Gastrocnemius medialis (tissue), 4 donors: ENCODE results near the gene IQSEC1. TPM values are rescaled to one million over a fixed set of nuclear protein-coding genes. Genes with fewer than 3 reads are reported as not detected.

Source experiments
- ATAC-seq, 2 donors: fragments of 150-250 bp; one replicate each; pipeline ENCODE4 v1.9.1; 2016
- DNase-seq, 2 donors: peaks; one replicate each; pipeline ENCODE4 v3.0.0-alpha.2; 2019
- H3K27ac ChIP-seq, 4 donors: fragments of 200-600 bp; sonication (generic); 1 replicate in 1 of 4; 2 replicates in 3 of 4; pipeline ENCODE4 v1.5.1; 2016 to 2018; ENCODE audit warnings: mild to moderate bottlenecking in 2 of 4, moderate library complexity in 1 of 4
- H3K27me3 ChIP-seq, 3 donors: fragments of 200-600 bp; sonication (generic) in 2 of 3; 1 replicate in 1 of 3; 2 replicates in 2 of 3; pipeline versions ENCODE4 v1.5.1 to v1.6.0; 2016 to 2019; ENCODE audit warnings: mild to moderate bottlenecking in 1 of 3, moderate library complexity in 1 of 3
- H3K36me3 ChIP-seq, 2 donors: fragments of 200-600 bp; sonication (generic) in 1 of 2; one replicate each; pipeline ENCODE4 v1.5.1; 2017 to 2018
- H3K4me1 ChIP-seq, 2 donors: fragments of 200-600 bp; sonication (generic) in 1 of 2; one replicate each; pipeline ENCODE4 v1.5.1; 2016 to 2017; ENCODE audit warnings: mild to moderate bottlenecking in 2 of 2
- H3K4me3 ChIP-seq, 4 donors: fragments of 200-600 bp; sonication (generic) in 3 of 4; 1 replicate in 1 of 4; 2 replicates in 3 of 4; pipeline ENCODE4 v1.5.1; 2016 to 2019; ENCODE audit warnings: mild to moderate bottlenecking in 2 of 4
- H3K9me3 ChIP-seq, 3 donors: fragments of 200-600 bp; sonication (generic) in 2 of 3; 1 replicate in 1 of 3; 2 replicates in 2 of 3; pipeline ENCODE4 v1.5.1; 2016 to 2019
- CTCF ChIP-seq, 5 experiments: fragments of 450-650 bp in 3 of 5; fragments of 200-600 bp in 2 of 5; sonication (generic) in 2 of 5; IDR thresholded peaks in 4 of 5; conservative IDR thresholded peaks in 1 of 5; 1 replicate in 4 of 5; 2 replicates in 1 of 5; pipeline ENCODE4 v1.5.1; 2016 to 2019; ENCODE audit warnings: antibody characterized with exemption in 5 of 5, mild to moderate bottlenecking in 3 of 5, moderate library complexity in 3 of 5
- POLR2A ChIP-seq, 2 donors: fragments of 450-650 bp; IDR thresholded peaks; one replicate each; pipeline ENCODE4 v1.6.1; 2017; ENCODE audit warnings: antibody characterized with exemption in 2 of 2, mild to moderate bottlenecking in 2 of 2, moderate library complexity in 2 of 2
- in situ Hi-C, 4 donors: fragments of 200-750 bp; cut with MboI; loops; one replicate each; pipeline versions ENCODE4 v1.15.0 to v1.8.0; 2017; ENCODE audit warnings: low sequenced_read_pairs in 4 of 4
- intact Hi-C: fragments of 100-400 bp; cut with DNase I; formaldehyde crosslinking; loops from one replicate; pipeline ENCODE4 v1.15.1; 2023; ENCODE audit warnings: low total_unique reads
- total RNA-seq, 4 donors: library from RNA; depleted of rRNA; stranded (reverse); fragments of >200 nt; gene quantifications; one replicate each; pipeline versions ENCODE4 v1.1.0 to v1.2.3, GENCODE V29; 2016

The IQSEC1 gene
- total RNA-seq, 4 donors from 2014 or later: 15.2 to 31.3 (median 28.0) TPM

- H3K9me3 ChIP-seq: no peaks in the 10 kb centered on the region
- TF ChIP-seq CTCF (IDR thresholded peaks at IDR 0.05 in 4 of 5, conservative IDR thresholded peaks at IDR 0.05 in 1 of 5) (no peak), POLR2A (IDR thresholded peaks at IDR 0.05) (no peak)
- DNase-seq: no peak
- intact Hi-C loops: no loop called here
- H3K4me1 ChIP-seq: peaks cover 63 to 65% of the 10 kb centered on the region in 2 donors
- H3K27me3 ChIP-seq: no peaks in the 10 kb centered on the region
- H3K4me3 ChIP-seq: no peak overlapping the region
- H3K27ac ChIP-seq: peak overlapping the region; percentile 83 to 89 (median 84)
- H3K36me3 ChIP-seq: peaks cover 0 to 14% of the 10 kb centered on the region in 2 donors
- peak in 1 of 2 donors; percentile 1 for ATAC-seq
- in situ Hi-C loops: loop anchor here in 2 of 4 donors (10.0 kb wide), 1 partner anchor 51 kb away; no protein-coding TSS in a partner anchor
These were observed 139.3 kb downstream of the IQSEC1 start for GRCh38 chr3:12933901-12934300.

GRCh38 chr3:12932754-12933153, 140.5 kb downstream of the IQSEC1 start:
- ATAC-seq (no peak), DNase-seq (no peak)
- no peak for TF ChIP-seq CTCF (IDR thresholded peaks at IDR 0.05 in 4 of 5, conservative IDR thresholded peaks at IDR 0.05 in 1 of 5)
- no peak for TF ChIP-seq POLR2A (IDR thresholded peaks at IDR 0.05)
- in situ Hi-C loops: loop anchor here in 2 of 4 donors (10.0 kb wide), 1 partner anchor 52 kb away; no protein-coding TSS in a partner anchor
- intact Hi-C loops: no loop called here
- Histone ChIP-seq H3K9me3 (no peaks in the 10 kb centered on the region), H3K36me3 (peaks cover 0 to 14% of the 10 kb centered on the region in 2 donors), H3K4me1 (peaks cover 55 to 62% of the 10 kb centered on the region in 2 donors), H3K27ac (peak overlapping the region; percentile 83 to 89 (median 84)), H3K4me3 (no peak overlapping the region), H3K27me3 (no peaks in the 10 kb centered on the region)

GRCh38 chr3:12932347-12932746, 140.9 kb downstream of the IQSEC1 start:
- DNase-seq: peak; percentile 83 to 85
- H3K36me3 ChIP-seq: peaks cover 0 to 14% of the 10 kb centered on the region in 2 donors
- TF ChIP-seq POLR2A (IDR thresholded peaks at IDR 0.05) (no peak), CTCF (IDR thresholded peaks at IDR 0.05 in 4 of 5, conservative IDR thresholded peaks at IDR 0.05 in 1 of 5) (no peak)
- H3K27ac ChIP-seq: peak overlapping the region; percentile 83 to 89 (median 84)
- H3K27me3 ChIP-seq: no peaks in the 10 kb centered on the region
- H3K4me1 ChIP-seq: peaks cover 55 to 66% of the 10 kb centered on the region in 2 donors
- intact Hi-C loops (no loop called here), in situ Hi-C loops (loop anchor here in 2 of 4 donors (10.0 kb wide), 1 partner anchor 52 kb away; no protein-coding TSS in a partner anchor)
- peak; percentile 79 to 86 for ATAC-seq
- no peaks in the 10 kb centered on the region for H3K9me3 ChIP-seq
- H3K4me3 ChIP-seq: no peak overlapping the region

- Histone ChIP-seq H3K4me3 (no peak overlapping the region), H3K27me3 (no peaks in the 10 kb centered on the region), H3K9me3 (no peaks in the 10 kb centered on the region), H3K36me3 (peaks cover 0 to 12% of the 10 kb centered on the region in 2 donors), H3K4me1 (peaks cover 63 to 75% of the 10 kb centered on the region in 2 donors), H3K27ac (peak overlapping the region; percentile 83 to 89 (median 84))
- intact Hi-C loops (loop anchor here (2.0 kb wide), 1 partner anchor 63 kb away; no protein-coding TSS in a partner anchor), in situ Hi-C loops (loop anchor here in 2 of 4 donors (10.0 kb wide), 1 partner anchor 53 kb away; no protein-coding TSS in a partner anchor)
- peak; percentile 57 to 62 for DNase-seq
- peak; percentile 46 to 51 for ATAC-seq
- TF ChIP-seq CTCF (IDR thresholded peaks at IDR 0.05 in 4 of 5, conservative IDR thresholded peaks at IDR 0.05 in 1 of 5) (peak in 1 of 5 experiments; percentile 22), POLR2A (IDR thresholded peaks at IDR 0.05) (peak in 1 of 2 donors; percentile 62)
These were observed 141.8 kb downstream of the IQSEC1 start for GRCh38 chr3:12931273-12931905.
